ENCODE results near the gene CENATAC.
"Not testable (repeated sequence)": the region's sequence is repeated elsewhere in the genome, so short reads cannot be mapped to it uniquely, and the experiment has no call there.

CENATAC gene

DNA sequence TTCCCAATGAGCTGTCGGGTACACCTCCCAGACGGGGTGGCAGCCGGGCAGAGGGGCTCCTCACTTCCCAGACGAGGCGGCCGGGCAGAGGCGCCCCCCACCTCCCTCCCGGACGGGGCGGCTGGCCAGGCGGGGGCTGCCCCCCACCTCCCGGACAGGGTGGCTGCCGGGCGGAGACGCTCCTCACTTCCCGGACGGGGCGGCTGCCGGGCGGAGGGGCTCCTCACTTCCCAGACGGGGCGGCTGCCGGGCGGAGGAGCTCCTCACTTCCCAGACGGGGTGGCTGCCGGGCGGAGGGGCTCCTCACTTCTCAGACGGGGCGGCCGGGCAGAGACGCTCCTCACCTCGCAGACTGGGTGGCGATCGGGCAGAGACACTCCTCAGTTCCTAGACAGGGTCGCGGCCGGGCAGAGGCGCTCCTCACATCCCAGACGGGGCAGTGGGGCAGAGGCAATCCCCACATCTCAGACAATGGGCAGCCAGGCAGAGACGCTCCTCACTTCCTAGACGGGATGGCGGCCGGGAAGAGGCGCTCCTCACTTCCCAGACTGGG is 6.4 kb upstream of the CENATAC start:
- in situ Hi-C loops (cut with HindIII; ENCODE audit: low sequenced_read_pairs): not testable (repeated sequence)

DNA sequence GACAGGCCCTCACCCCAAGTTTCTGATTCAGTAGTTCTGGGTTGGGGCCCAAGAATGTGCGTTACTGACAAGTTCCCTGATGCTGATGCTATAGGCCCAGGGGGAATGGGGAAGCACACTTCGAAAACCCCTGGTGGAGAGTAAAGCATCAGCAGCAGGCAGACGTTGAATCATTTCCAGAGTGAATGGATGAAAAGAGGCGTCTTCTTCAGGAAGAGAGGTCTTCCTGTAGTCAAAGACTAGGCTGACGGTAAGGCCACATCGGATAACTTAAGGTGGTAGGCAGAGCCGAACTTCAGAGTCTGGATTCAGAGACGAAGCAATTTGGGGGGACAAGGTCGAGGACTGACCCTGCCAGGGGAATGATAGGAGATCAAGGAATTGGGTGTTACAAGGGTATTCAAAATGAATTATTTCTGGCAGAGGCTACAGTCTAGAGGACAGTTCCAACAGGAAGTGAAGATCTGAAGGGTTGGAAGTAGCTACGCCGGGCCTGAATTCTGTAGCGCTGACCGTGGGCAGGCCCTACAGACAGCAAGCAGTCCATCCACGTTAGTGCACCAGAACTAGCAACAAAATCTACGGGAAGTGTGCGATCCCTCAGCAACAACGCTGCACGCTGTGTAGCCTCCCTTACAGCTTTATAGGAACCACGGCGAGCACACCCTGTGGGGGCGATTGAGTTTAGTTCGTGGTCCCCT is 862 bp upstream of the CENATAC start:
- in situ Hi-C loops (cut with HindIII; ENCODE audit: low sequenced_read_pairs): no loop called here

DNA sequence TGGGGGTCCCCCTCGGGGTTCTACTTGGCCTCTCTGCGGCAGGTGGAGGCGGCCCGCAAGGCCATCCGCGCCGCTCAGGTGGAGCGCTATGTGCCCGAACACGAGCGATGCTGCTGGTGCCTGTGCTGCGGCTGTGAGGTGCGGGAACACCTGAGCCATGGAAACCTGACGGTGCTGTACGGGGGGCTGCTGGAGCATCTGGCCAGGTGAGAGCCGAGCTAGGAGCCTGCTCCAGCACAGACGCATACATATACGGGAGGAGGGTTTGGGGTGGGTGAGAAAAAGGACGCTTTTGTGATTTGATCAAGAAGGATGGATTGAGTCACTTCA is 415 bp downstream of the CENATAC start:
- in situ Hi-C loops (cut with HindIII; ENCODE audit: low sequenced_read_pairs): no loop called here

DNA sequence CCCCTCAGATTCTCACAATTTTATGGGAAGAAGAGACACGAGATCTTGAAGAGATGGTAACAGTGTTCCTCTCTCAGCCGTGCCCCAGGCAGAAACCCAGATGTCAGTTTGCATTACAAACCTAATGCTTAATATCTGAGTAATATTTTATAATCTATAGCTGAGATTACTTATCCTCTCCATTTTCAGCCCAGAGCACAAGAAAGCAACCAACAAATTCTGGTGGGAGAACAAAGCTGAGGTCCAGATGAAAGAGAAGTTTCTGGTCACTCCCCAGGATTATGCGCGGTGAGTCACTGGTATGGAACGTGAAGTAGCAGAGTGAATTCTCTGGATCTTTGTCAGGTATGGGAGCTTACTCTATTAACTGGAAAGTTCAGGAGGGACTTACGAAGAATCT is 884 bp downstream of the CENATAC start:
- in situ Hi-C loops (cut with HindIII; ENCODE audit: low sequenced_read_pairs): no loop called here

DNA sequence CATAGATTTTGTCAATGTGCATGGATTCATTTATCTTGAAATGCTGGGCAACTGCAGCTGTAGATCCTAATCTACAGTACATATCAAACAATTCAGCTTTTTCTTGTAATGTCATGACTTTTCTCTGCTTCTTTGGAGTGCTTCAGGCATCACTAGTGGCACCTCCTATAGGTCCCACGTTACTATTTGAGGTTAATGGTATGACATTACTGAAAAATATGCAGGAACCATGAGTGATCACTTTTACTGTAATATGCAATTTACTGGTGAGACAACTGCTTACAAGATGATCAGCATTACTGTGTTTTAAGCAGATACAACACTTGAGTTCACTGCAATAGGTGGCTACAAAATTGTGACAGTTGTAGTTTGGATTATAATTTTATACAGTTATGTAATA is 3.0 kb downstream of the CENATAC start:
- in situ Hi-C loops (cut with HindIII; ENCODE audit: low sequenced_read_pairs): no loop called here

DNA sequence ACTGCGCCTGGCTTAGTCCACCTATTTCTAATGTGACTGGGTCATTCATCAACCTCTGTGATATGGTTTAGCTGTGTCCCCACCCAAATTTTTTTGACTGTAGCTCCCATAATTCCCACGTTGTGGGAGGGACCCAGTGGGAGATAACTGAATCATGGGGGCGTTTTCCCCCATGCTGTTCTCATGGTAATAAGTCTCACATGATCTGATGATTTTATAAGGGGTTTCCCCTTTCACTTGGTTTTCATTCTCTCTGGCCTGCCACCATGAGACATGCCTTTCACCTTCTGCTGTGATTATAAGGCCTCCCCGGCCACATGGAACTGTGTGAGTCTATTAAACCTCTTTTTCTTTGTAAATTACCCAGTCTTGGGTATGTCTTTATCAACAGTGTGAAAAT is 8.7 kb downstream of the CENATAC start:
- in situ Hi-C loops (cut with HindIII; ENCODE audit: low sequenced_read_pairs): no loop called here

DNA sequence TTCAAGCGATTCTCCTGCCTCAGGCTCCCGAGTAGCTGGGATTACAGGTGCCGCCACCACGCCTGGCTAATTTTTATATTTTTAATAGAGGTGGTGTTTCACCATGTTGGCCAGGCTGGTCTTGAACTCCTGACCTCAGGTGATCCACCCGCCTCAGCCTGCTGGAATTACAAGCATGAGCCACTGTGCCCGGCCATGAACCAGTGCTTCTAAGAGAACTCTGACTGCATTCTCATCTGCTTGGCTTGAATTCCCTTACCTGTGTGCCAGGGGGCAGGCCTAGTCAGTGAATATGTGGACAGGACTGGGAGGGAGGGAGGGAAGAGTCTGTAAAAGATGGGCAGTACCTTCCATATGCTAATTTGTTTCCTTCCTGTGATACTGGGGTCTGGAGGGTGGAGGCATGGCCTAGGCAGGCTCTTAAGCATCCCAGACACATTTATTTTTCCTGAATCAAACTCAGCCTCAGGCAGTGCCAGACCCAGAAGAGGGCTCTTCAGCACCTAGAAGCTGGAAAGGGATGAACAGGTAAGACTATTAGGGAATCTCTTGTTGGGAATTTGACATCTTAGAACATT is 13.6 kb downstream of the CENATAC start:
- in situ Hi-C loops (cut with HindIII; ENCODE audit: low sequenced_read_pairs): no loop called here

DNA sequence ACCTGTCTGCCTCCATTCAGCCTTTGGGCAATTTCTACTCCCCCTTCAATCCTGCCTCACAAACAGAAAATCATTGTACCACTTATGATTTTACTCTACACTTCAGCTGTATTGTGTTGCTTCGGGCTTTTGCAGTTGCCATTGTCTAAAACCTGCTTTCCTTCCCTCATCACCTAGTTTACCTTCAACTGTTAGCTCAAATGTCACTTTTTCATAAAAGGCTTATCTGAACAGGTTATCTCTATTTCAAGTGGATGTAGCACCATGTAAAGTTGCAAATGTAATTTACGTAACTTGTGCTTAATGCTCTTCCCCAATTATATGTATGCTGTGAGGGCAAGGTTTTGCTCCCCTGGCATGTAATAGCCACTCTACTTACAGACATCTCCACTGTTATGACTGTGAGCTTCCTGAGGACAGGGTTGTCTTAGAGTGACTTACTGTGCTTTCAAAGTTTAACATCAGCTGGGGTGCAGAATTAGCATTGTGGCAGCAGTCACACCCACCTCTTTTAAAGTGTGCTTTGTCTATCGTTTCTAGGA is 14.8 kb downstream of the CENATAC start:
- in situ Hi-C loops (cut with HindIII; ENCODE audit: low sequenced_read_pairs): no loop called here

DNA sequence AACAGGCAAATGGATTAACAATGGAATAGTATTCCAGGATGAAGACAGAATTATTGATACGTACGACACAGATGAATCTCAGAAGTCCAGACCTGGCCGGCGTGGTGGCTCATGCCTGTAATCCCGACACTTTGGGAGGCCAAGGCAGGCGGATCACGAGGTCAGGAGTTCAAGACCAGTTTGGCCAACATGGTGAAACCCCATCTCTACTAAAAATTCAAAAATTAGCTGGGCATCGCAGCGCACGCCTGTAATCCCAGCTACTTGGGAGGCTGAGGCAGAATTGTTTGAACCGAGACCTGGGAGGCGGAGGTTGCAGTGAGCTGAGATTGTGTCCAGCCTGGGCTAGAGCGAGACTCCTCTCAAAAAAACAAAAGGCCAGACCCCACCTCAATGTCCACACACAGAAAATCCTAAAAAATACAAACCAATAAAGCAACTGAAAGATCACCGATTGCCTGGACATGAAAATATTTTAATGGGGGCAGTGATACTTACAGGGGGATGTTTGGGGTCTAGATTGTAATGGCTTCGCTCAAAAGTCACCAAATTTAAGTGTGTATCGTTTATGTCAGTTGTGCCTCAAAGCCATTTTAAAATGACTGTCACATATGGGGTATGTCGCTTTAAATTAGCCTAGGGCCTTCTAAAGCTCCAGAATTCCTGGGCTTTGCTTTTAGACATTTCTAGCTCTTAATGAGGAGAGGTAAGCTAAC is 16.4 kb downstream of the CENATAC start:
- in situ Hi-C loops (cut with HindIII; ENCODE audit: low sequenced_read_pairs): no loop called here

DNA sequence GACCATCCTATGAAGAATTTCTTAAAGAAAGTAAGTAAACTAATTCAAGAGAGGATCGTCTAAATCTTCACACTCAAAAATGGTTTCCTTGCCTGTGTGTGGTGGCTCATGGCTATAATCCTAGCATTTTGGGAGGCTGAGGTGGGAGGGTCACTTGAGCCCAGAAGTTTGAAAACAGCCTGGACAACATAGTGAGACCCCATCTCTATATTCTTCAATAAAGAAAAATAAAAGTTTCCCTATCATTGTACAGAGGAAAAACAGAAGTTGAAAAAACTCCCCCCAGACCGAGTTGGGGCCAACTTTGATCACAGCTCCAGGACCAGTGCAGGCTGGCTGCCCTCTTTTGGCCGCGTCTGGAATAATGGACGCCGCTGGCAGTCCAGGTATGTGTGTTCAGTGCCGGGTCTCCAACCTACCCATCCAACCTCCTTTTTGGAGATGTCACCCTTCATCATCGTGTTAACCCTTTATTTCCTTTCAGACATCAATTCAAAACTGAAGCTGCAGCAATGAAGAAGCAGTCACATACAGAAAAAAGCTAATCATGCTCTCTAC is 17.2 kb downstream of the CENATAC start:
- in situ Hi-C loops (cut with HindIII; ENCODE audit: low sequenced_read_pairs): loop anchor here (5.0 kb wide), 1 partner anchor 87 kb away; the partner anchor contains the start of gene DPAGT1

DNA sequence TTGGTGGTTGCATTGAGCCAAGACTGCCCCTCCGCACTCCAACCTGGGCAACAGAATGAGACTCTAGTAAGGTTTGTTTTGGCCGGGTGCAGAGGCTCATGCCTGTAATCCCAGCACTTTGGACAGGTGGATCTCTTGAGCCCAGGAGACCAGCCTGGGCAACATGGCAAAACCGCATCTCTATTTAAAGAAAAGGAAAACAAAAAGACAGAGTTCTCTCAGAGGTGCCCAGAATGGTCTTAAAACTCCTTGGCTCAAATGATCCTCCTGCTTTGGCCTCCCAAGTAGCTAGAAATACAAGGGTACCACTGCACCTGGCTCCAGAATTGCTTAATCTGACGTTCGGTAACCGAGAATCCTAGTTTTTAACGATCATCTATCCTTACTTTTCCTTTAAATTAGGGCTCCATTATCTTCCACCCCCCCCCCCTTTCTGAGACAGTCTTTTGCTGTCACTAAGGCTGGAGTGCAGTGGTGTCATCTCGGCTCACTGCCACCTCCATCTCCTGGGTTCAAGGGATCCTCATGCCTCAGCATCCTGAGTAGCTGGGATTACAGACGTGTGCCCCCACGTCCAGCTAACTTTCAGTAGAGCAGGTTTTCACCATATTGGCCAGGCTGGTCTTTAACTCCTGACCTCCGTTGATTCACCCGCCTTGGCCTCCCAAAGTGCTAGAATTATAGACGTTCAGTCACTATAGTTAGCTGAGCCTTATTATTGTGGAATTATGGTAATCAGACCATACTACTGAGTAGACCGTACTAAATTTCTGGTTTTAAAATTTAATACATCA is 18.5 kb downstream of the CENATAC start:
- in situ Hi-C loops (cut with HindIII; ENCODE audit: low sequenced_read_pairs): loop anchor here (5.0 kb wide), 1 partner anchor 86 kb away; the partner anchor contains the start of gene DPAGT1

DNA sequence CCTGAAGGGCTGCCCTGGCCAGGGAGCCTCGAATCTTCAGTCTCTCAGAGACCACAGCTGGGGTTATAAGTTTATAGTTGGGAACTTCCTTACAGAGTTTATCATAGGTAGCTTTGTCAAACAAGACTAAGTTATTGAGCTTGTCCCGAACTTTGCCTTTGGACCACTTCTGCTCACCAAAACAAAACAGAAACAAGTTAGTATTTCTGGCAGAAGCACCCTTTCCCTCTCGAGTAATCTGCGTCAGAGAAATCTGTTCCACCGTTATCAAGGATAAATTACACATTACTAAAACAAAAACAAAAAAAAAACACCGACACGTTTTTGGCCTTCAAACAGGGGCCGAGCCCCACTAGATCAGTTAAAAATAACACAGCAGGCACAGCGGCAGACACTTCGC is 19.4 kb downstream of the CENATAC start:
- in situ Hi-C loops (cut with HindIII; ENCODE audit: low sequenced_read_pairs): loop anchor here (5.0 kb wide), 1 partner anchor 85 kb away; the partner anchor contains the start of gene DPAGT1

DNA sequence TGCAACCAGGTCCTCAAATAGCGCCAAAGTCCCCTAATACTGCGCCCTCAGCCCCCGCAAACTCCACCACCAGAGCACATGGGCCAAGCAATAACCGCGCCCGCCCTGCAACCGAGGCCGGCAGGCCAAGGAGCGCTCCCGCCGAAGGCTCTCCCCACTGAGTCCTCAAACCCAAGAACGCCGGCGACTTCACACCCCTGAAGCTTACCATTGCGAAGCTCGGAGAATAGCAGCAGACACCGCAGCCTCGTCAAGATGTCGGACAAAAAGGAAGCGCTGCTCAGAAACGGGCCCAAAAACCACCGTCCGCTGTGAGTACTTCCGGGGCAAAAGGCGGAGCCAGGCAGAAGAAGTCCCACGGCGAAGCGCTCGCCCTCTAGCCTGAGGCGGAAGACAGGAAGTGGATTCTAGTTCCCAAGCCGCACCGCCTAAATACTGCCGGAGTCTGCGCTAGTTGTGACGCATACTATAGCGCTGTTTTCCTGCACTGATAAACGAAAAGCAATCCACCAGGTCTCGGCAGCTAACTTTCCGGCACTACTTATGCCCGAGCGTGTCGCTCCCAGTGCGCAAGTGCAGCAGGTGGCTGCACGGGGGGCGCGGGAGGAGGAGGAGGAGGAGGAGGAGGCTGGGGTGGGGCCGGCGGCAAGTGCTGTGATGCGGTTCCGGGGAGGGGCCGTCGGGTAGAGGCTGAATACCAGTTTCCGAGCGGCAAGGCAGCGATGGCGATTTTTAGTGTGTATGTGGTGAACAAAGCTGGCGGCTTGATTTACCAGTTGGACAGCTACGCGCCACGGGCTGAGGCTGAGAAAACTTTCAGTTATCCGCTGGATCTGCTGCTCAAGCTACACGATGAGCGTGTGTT is 20.4 kb downstream of the CENATAC start, which contains the start of the genes RPS25 and TRAPPC4:
RPS25 (minus strand) TSS at position 270 of the 865 bp plus-strand sequence; CDS start at position 211, 59 bp downstream.
TRAPPC4 (plus strand) TSS at position 693 of the 865 bp plus-strand sequence; CDS start at position 723, 30 bp downstream.
- in situ Hi-C loops (cut with HindIII; ENCODE audit: low sequenced_read_pairs): loop anchor here (5.0 kb wide), 1 partner anchor 84 kb away; the partner anchor contains the start of gene DPAGT1

DNA sequence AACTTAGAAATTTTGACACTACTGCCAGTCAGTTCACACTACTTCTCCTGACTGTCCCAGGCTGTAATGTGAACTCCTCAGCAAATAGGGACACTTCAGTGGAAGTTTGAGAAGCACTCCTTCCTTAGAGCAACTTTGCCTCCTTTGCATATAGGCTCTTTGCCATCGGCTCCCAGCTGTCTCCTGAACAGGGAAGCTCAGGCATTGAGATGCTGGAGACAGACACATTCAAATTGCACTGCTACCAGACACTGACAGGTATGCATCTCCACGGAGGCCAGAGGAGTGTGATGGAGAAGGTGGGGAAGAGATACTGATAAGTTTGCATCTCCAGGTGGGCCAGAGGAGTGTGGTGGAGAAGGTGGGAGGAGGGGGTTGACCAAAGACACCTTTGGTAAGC is 22.1 kb downstream of the CENATAC start:
- in situ Hi-C loops (cut with HindIII; ENCODE audit: low sequenced_read_pairs): loop anchor here (5.0 kb wide), 1 partner anchor 82 kb away; the partner anchor contains the start of gene DPAGT1

DNA sequence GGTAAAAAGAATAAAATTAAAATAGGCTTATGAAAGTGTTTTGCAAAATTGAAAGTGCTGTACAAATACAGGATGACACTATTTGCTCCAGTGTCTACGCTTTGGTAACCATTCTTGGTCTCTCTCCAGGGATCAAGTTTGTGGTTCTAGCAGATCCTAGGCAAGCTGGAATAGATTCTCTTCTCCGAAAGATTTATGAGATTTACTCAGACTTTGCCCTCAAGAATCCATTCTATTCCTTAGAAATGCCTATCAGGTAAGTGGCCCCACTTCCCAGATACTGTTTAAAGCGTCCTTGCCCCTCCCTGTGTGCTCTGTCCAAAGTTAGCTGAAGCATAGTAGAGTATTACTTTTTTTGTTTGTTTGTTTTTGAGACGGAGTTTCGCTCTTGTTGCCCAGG is 23.7 kb downstream of the CENATAC start:
- in situ Hi-C loops (cut with HindIII; ENCODE audit: low sequenced_read_pairs): no loop called here

DNA sequence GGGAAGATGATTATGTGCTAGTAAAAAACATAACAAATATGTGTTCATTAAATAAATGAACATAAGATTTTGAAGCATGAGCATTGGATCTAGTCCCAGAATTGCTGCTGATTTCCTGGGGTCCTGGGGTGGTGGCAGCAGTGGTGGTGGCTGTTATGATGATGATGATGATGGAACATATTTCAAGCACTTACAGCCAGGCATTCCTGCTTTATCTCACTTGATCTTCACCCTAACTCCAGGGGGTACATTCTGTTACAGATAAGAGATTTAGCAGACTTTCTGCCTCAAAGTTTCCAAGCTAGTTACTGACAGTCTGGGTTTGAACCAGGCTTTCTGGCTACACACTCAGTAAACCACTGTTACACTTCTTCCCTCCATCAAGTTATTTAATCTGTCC is 25.8 kb downstream of the CENATAC start:
- in situ Hi-C loops (cut with HindIII; ENCODE audit: low sequenced_read_pairs): no loop called here

DNA sequence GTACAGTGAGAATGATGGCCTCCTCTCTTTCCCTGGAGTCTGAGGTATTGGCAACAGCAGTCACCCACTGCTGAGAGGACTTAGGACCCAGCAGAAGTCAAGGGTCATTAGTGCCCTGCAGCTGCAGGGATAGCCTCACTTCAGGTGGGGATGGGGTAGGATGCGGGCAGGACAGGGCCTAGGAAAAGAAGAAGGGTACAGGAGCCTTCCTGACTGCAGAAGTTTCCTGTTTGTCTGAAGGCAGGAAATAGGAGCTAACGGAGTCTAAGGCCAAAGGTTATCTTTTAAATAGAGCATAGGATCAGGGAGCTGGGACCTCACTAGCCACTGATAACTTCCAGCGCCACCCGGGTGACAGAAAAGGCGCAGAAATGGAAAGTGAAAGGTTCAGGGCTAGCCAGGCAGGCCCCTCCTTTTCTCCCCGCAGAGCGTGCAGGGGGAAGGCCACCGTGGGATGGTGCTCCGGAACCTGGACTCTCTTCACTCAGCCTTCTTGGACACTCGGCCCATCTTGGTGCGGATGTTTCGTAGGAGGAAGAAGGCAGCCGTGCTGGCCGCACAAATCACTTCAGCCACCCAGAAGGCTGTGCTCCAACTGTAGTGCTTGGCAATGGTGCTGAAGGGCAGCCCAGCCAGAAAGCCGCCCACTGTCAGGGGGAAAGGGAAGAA is 26.6 kb downstream of the CENATAC start:
- in situ Hi-C loops (cut with HindIII; ENCODE audit: low sequenced_read_pairs): no loop called here

DNA sequence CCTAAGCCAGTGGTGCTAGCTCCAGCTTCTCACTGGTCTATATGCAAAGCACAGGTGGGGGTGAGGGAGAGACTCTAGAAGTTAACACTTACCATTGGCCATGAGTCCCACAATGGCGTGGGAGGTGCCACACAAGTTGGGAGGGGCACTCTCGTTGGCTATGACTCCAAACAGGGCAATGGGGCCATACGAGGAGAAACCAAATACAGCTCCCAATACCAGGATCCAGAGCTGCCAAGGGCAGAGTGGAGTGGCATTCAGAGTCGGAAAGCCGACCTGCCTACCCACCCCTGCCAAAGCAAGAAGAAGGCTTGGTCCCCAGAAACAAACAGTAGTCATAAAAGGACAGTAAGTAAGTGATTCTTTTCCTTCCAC is 27.1 kb downstream of the CENATAC start:
- in situ Hi-C loops (cut with HindIII; ENCODE audit: low sequenced_read_pairs): no loop called here

DNA sequence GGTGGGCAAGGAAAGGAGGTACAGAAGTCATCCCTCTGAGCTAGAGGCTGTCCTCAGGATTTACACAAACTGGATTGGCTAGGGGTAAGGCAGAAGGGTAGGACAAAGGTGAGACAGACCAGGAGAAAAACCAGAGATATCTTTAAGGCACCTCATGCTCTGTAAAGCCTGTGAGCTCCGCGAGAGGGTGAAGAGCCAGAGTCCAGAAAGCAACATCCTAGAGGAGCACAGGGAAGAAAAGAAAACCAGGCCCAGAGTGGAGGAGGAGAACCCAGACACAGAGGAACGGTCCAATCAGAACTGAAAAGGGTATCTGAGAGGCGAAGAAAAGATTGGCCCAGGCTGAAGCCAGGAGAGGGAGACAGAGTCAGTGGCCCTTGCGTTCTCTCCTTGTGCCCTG is 27.6 kb downstream of the CENATAC start:
- in situ Hi-C loops (cut with HindIII; ENCODE audit: low sequenced_read_pairs): no loop called here

Measured in DLD1 (cell line).